GM19043 (cell line): ENCODE data around the gene SMARCD1.

Source experiments
- ATAC-seq: cut with Tn5 transposase; IDR thresholded peaks from one replicate; pipeline ENCODE4 v1.9.1; 2021; ENCODE audit warnings: low read depth; ENCODE audit not compliant: unreplicated experiment

SMARCD1 gene

DNA sequence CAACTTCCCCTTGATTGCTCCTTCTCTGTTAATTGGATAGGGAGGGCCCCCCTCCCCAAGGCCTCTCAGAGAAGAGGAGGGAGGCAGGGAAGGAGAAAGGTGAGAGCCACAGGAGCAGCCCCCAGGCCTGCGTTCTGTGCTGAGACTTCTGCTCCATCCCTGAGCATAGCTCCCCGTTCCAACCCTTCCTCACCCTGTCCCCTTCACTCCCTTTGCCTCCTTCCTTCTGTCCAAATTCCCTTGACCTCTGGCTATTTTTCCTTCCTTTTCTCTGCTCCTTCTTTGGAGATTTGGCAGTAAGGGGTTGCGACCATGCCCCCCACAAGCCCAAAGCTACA is 28.5 kb upstream of the SMARCD1 start:
- no peak for ATAC-seq

DNA sequence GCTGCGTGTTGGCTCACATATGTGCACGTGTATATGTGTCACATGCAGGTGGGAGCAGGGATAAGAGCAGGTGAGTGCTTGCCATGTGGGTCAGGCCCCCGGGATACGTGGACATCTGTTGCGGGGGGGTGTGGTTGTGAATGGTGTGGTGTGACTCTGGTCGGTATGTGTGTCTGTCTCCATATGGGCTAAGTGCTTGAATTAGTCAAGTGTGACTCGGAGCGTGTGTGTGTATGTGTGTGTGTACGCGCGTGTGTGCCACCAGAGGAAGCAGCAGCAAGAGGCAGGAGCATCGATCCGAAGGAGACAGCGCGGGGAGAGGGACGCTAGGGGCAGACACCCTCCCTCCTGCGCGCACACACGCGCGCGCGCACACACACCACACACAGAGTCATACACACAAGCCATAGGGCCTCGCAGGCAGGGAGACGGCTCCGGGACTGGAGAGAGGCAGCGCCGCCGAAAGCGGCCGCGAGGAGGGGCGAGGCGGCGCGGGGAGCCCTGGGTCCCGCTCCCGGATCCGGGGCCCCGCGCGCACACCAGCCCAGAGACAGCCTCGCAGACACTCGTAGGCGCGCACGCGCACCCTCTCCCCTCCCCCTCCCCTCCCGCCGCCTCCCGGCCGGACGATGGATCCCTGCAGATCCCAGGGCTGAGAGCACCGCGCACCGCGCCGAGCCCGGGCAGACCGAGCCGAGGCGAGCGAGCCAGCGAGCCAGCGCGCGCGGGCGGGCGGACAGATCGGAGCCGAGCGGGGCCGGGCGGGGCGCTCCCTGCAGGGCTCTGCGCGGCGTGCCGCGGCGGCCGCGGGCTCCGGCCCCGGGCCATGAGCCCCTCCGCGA is 27.9 kb upstream of the SMARCD1 start, which contains the start of gene ASIC1:
ASIC1 (plus strand) TSS at position 597 of the 842 bp plus-strand sequence. CDS start 1,171 bp downstream, outside the sequence.
- ATAC-seq: no peak

DNA sequence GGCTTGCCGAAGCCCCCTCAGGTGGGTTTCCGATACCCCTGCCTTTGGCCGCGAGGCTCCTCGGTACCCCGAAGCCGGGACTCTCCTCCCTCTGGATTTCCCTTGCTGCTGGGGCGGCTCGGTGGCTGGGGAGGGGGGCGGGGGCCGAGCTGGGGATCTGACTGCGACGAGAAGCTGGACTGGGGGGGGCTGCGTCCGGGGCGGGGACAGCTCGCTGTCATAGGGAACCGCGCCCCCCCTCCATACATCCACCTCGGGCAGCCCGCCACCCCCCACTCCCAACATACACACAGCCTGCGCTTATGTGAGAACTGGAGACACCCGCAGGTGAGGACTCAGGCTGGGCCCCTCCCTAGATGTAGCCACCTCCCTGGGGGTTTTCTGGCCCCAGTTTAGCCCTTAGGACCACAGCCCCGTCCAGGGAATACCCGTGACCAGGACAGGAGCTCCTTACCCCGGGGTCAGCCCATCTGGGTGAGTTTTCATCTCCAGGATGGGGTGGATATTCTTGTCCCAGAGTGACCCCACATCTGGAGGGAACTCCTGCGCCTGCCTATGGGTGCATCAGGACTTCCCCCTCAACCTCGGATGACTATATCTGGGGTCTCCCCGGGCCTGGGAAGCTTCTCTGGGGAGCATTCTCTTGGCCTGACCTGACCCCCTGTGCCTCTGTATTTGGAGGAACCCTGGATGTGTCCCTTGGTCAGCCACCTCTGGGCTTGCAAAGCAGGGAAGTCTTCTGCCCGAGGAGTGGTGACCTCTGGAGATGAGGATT is 27.1 kb upstream of the SMARCD1 start:
- no peak for ATAC-seq

DNA sequence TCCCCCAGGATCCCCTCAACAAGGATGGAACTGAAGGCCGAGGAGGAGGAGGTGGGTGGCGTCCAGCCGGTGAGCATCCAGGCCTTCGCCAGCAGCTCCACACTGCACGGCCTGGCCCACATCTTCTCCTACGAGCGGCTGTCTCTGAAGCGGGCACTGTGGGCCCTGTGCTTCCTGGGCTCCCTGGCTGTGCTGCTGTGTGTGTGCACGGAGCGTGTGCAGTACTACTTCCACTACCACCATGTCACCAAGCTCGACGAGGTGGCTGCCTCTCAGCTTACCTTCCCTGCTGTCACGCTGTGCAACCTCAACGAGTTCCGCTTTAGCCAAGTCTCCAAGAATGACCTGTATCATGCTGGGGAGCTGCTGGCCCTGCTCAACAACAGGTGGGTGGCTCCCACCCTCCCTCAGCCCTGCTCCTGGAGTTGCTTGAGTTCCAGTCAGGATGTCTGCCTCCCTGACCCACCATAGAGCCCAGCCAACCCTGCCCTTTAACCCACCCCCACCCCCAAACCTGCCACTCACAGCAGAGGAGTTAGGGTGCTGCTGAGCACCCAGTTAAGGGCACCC is 26.3 kb upstream of the SMARCD1 start:
- no peak for ATAC-seq

DNA sequence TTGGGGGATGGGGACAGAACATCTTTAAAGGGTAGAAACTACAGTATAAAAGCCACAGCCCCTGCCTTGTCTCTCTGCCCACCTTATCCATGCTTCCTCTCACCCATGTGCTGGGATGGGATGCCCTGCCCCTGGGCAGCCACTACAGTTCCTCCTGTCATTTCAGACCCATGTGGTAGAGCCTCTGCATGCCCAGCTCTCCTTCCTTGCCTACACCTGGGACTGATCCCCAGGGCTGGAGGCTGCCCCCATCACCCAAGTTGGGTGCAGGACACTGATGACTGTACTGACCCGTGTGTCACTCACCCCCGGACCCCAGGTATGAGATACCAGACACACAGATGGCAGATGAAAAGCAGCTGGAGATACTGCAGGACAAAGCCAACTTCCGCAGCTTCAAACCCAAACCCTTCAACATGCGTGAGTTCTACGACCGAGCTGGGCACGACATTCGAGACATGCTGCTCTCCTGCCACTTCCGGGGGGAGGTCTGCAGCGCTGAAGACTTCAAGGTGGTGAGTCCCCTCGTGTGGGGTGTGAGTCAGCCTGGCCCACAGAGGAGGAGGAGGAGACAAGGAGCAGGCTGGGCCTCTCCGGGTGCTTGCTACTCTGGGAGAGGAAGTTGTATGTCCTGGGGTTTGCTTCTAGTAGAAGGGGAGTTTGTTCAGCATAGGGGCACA is 25.6 kb upstream of the SMARCD1 start:
- ATAC-seq: no peak

DNA sequence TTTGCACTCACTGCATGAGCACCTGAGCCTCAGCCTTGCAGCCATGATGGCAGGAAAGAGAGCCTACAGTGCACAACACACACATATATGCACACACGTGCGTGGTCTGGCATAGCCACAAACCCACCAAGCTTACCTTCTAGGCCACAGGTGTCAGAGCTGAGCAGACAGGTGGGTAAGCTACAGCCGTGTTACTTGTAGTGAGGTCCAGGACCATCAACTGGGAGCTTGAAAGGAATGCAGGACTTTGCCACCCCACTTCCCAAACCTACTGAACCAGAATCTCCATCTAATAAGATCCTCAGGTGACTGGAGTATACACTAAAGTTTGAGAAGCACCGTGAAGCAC is 25.0 kb upstream of the SMARCD1 start:
- no peak for ATAC-seq

DNA sequence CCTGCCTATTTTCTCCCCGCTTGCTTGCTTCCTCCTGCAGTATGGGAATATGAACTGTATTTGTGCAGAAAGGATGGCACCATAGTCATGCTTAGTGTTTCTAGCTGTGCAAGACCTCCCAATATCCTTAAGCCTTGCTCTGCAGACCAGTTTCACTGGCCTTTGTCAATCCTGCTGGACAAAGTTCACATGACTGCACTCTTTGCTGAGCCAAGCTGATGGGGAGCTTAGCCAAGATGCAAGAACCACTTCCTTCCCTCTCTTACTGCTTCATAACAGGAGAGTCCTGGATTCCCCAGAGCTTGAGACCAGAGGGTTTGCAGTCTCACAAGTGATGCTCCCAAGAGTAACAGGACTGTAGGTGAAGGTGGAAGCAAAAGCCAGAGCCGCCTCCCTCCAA is 24.0 kb upstream of the SMARCD1 start:
- no peak for ATAC-seq

DNA sequence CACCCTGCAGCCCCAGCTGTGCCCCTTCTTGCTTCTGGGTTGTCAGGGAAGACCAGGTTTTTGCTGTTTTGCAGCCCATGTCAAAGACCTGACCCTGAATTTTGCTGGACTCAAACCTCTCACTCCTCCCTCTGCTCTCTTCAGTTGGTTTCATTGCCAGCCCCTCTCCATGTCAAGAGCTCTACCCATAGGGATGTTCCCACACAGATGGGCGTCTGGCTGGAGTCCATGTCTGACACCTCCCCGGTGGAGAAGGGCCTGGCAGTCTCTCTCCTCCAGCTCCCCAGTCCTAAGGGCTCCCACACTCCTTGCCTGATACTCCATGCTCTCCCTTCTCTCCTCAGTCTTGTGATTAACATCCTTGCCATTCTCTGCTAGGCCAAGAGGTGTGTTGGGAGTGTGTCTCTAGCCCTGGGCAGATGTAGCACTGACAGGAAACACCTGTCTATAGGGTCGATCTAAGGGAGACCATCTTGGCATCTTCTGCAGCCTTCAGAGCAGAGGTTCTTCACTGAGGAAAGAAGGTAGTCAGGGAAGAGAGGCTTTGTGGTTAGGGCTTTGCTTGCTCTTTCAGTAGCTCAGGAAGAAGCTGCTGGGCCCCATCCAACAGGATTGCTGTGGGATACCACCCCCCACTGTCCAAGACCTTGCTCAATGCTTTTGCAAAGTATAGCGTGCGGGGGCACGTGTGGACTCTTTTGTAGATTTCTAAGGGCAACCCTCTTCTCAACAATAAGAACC is 23.0 kb upstream of the SMARCD1 start:
- ATAC-seq: no peak

DNA sequence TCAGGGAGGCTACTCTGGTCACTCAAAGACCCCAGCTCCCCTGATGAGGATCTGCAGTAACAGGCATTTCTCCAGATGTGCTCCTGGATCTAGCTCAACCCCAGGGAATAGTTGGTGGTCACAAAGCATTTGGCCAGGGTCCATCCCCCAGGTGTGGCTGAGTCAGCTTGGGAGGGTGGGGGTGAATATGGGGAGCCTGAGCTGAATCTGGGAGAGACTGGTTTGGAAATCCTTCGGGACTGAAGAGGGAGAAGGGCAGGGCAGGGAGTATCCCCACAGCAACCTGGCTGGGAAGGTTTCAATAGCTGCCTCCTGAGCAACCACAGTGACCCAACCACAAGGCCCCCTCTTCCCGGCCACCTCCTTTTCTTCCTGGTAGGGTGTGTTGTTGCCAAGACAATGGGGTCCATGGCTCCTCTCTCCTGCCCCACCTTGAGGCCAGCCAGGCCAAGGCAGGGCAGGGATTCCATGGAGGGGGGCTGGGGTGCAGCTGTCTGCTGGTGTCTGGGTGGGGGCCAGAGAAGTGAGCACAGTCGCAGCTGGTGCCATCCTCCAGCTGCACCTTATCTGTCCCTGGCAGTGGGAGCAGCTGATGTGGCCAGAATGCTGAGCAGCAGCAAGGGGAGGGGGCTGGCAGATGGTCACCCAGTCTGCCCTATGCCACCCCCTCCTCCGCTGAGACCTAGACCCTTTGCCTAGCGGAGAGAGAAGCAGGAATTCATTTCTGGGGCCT is 22.2 kb upstream of the SMARCD1 start:
- no peak for ATAC-seq

DNA sequence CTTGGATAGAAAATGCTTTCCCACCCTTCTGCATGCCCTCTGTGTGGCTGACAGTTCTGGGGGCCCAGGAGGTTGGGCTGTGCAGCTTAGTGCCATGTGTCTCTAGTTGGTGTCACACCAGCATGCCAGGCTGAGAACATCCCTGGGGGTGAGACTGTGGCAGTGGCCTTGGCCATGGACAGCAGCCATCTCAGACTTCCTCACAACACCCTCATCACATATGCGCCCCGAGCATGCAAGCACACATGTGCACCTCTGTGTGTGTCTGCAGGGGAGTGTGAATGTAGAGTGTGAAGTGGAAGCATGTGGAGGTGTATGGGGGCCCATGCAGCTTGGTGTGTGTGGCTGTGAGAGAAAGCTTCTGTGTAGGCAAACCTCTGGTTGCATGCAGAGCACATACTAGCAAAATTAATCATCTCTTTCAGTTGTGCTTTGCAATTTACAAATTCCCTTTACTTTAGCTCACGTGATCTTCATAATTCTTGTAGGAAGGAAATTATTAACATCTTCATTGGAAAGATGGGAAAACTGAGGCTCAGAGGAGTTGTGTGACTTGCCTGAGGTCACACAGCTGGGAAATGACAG is 19.3 kb upstream of the SMARCD1 start:
- ATAC-seq: no peak

DNA sequence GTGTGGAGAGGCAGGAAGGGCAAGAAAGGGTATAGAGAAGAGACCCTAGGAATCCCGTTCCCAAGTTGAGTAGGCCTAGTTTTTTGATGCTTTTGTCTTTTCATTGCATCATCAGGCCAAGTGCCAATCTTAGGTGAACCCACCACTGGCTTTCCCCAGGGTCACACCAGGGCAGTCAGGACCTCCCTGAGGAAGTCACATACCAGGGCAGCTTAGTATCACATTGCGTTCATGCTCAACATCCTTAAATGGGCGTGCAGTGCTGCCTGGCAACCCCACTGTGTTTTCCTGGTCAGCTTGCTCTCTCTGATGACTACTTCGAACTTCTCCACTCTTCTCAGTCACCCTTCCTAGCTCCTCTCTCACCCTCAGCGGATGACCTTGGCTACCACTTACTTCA is 18.7 kb upstream of the SMARCD1 start:
- no peak for ATAC-seq

DNA sequence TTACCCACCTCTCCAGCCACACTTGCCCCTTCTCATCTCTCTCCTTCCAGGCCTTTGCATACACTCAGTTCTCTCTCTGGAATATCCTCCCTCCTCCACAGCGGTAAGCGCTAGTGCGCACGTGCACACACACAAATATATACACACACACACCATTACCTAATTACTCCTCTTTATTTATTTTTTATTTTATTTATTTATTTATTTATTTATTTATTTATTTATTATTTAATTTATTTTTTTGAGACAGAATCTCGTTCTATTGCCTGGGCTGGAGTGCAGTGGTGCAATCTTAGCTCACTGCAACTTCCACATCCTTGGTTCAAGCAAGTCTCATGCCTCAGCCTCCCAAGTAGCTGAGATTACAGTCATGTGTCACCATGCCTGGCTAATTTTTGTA is 16.1 kb upstream of the SMARCD1 start:
- ATAC-seq: no peak

DNA sequence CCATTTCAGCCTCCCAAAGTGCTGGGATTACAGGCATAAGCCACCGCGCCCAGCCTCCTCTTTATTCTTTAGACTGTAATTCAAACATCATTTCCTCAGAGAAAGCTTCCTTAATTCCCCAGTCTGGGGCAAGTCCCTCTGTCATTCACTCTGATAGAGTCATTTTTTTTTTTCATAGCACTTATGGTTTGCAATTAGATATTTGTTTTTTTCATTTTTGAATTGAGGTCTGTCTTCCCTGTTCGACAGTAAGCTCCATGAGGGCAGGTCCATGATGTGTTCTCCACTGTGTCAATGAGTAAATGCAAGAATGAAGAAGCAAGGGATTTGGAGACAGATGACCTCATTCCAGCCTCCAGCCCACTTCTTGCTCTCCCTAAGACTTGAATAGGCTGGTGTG is 15.6 kb upstream of the SMARCD1 start:
- ATAC-seq: no peak

DNA sequence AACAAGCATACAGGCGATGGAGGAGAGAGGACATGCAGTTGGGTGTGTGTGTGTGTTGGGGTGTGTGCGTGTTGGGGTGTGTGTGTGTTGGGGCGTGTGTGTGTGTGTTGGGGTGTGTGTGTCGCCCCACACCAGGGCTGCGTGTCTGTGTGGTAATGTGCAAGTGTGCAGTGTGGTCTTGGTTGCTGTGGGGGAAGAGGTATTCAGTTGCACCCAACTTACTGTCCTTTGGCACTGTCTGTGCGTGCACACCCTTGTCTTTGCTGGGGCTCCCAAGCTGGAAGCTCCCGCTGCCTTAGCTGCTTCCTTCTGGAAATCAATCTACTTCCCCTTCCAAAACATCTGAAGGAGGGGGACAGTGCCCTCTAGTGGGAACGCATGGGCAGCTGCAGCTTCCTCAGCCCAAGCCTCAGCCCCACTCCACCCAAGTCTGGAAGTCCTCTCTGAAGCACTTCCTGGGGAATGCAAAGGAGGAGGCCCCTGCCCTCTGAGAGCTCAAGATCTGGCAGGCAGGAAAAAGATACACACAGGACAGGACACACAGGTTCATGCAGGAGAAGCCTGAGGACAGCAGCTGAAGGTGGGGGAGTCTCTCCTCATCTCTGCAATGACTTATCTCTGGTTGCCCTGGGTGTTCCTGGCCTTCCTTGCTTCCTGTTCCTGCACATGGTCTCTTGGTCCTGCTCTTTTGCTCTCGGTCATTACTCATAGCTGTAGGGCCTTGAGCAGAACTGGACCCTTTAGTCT is 14.7 kb upstream of the SMARCD1 start:
- ATAC-seq: no peak

DNA sequence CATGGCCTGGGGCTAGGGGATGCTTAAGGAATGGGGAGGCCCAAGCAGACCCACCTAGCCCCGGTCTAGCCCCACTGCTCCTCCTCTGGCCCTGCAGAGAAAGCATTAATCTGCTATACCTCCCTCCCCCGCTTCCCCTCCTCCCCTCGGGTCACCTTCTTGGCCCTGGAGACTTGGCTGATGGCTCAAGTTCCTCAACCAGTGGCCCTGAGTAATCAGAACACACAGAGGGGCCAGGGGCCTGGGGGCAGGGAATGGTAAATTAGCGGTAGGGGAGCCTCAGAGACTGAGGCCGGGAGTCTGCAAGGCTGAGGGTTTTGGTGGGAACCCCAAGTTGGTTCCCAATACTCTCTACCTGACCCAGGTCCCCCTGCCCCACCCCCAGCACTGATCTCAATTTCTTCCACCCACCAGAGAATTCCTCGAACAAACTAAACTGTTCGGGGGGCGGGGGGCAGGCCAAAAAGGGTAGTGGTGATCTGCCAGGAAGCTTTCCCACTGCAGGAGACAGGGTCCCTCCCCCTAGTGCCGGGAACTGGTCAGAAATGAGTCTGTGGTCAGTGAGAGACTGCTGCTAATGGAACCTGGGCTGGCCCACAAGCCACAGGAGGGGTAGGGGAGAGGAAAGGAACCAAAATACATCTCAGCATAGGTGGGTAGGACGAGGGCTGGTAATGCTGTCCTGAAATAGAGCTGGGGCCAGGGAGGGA is 12.8 kb upstream of the SMARCD1 start:
- ATAC-seq: no peak

DNA sequence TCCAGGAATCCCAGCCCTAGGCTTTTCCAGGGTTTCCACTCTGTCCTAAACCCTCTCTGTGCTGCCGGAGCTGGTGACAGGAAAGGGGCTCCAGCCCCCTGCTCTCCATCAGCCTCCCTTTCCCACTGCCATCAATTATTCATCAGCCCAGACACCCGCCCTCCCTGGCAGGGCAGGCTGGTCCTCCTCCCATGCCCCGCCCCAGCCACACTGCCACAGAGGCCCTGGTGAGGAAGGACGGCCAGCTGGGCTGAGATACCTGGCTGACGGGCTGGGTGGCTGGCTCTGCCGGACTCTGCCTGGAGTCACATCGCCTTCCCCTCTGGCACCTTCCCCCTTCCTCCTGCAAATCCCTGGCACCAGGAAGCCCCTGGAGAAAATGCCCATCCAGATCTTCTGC is 11.9 kb upstream of the SMARCD1 start:
- ATAC-seq: no peak

DNA sequence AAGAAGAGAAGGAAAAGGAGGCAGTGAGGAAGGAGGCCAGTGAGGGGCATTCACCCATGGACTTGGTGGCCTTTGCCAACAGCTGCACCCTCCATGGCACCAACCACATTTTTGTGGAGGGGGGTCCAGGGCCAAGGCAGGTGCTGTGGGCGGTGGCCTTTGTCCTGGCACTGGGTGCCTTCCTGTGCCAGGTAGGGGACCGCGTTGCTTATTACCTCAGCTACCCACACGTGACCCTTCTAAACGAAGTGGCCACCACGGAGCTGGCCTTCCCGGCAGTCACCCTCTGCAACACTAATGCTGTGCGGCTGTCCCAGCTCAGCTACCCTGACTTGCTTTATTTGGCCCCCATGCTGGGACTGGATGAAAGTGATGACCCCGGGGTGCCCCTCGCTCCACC is 11.4 kb upstream of the SMARCD1 start:
- no peak for ATAC-seq
